Keratinocyte (primary cell): ENCODE data around the gene HLA-C. TPM values are rescaled to one million over a fixed set of nuclear protein-coding genes. Genes with fewer than 3 reads are reported as not detected.

Experiments used
- DNase-seq: peaks from one replicate; pipeline ENCODE4 v3.0.0-alpha.2; 2011; ENCODE audit warnings: low read depth, missing footprints, low spot score
- FAIRE-seq: peaks from 2 replicates; lab custom pipeline; 2011; peaks lifted over from hg19 to GRCh38; lab: Jason Lieb, UNC
- H2AFZ ChIP-seq: 2 replicates; pipeline ENCODE4 v1.6.0; 2012; ENCODE audit warnings: low read length, control low read depth, inconsistent platforms; ENCODE audit not compliant: control insufficient read depth
- H3K27ac ChIP-seq: 2 replicates; pipeline ENCODE4 v1.5.1; 2011; ENCODE audit warnings: low read length; ENCODE audit not compliant: control insufficient read depth, insufficient read depth
- H3K27me3 ChIP-seq: 3 replicates; pipeline ENCODE4 v1.6.0; 2011; ENCODE audit warnings: low read length; ENCODE audit not compliant: control insufficient read depth, insufficient read depth; ENCODE audit errors: extremely low read depth
- H3K36me3 ChIP-seq, 2 experiments: 2 replicates in 1 of 2; 3 replicates in 1 of 2; pipeline ENCODE4 v1.5.1; 2011; ENCODE audit warnings: low read length in 2 of 2, mild to moderate bottlenecking in 1 of 2; ENCODE audit not compliant: control insufficient read depth in 2 of 2, insufficient read depth in 2 of 2; ENCODE audit errors: extremely low read depth in 1 of 2
- H3K4me1 ChIP-seq: 3 replicates; pipeline ENCODE4 v1.5.1; 2011; ENCODE audit warnings: low read length; ENCODE audit not compliant: control insufficient read depth, insufficient read depth; ENCODE audit errors: extremely low read depth
- H3K4me2 ChIP-seq: 3 replicates; pipeline ENCODE4 v1.6.0; 2011; ENCODE audit warnings: low read depth, low read length; ENCODE audit not compliant: control insufficient read depth, insufficient read depth; ENCODE audit errors: extremely low read depth
- H3K4me3 ChIP-seq, 3 experiments: fragments of 200-600 bp in 1 of 3; sonication (generic) in 1 of 3; 2 replicates in 2 of 3; 3 replicates in 1 of 3; pipeline ENCODE4 v1.5.1; 2011 to 2016; ENCODE audit warnings: low read length in 3 of 3, mild to moderate bottlenecking in 3 of 3, control low read depth in 2 of 3, inconsistent platforms in 1 of 3, low read depth in 1 of 3, mixed read lengths in 1 of 3, mixed run types in 1 of 3, moderate library complexity in 1 of 3; ENCODE audit not compliant: control insufficient read depth in 2 of 3, insufficient read depth in 2 of 3; ENCODE audit errors: extremely low read depth in 1 of 3
- H3K79me2 ChIP-seq: 2 replicates; pipeline ENCODE4 v1.6.0; 2012; ENCODE audit warnings: low read length; ENCODE audit not compliant: control insufficient read depth, insufficient read depth
- H3K9ac ChIP-seq: 3 replicates; pipeline ENCODE4 v1.6.0; 2011; ENCODE audit warnings: low read length; ENCODE audit not compliant: control insufficient read depth, insufficient read depth; ENCODE audit errors: extremely low read depth
- H3K9me1 ChIP-seq: 3 replicates; pipeline ENCODE4 v1.6.0; 2011; ENCODE audit warnings: low read length; ENCODE audit not compliant: control insufficient read depth, insufficient read depth; ENCODE audit errors: extremely low read depth
- H3K9me3 ChIP-seq: 2 replicates; pipeline ENCODE4 v1.5.1; 2012; ENCODE audit warnings: low read depth, low read length; ENCODE audit not compliant: control insufficient read depth
- H4K20me1 ChIP-seq: 3 replicates; pipeline ENCODE4 v1.6.0; 2011; ENCODE audit warnings: low read length; ENCODE audit not compliant: control insufficient read depth, insufficient read depth; ENCODE audit errors: extremely low read depth
- EZH2 ChIP-seq: IDR thresholded peaks from one replicate; pipeline ENCODE4 v1.6.1; 2012; ENCODE audit warnings: inconsistent platforms, mild to moderate bottlenecking, low read length, moderate library complexity
- dilution Hi-C: fragments of 300-500 bp; cut with MboI; formaldehyde crosslinking; loops from one replicate; pipeline ENCODE4 v1.7.0; 2020; ENCODE audit warnings: low sequenced_read_pairs; ENCODE audit not compliant: extremely low pct_ligation_motif_present
- polyA plus RNA-seq, 5 experiments: library from polyadenylated mRNA; depleted of rRNA in 3 of 5; stranded (reverse) in 3 of 5; stranded (forward) in 1 of 5; unstranded in 1 of 5; fragments of >200 nt; gene quantifications; 1 replicate in 1 of 5; 2 replicates in 3 of 5; 3 replicates in 1 of 5; pipeline versions ENCODE4 v1.2.1 to v1.2.3, GENCODE V29; 2011 to 2012; ENCODE audit warnings: missing spikeins in 2 of 5, low read depth in 1 of 5, low replicate concordance in 1 of 5
- TF ChIP-seq, protein P1 (sequence below), 3 experiments: IDR thresholded peaks in 1 of 3; conservative IDR thresholded peaks in 1 of 3; optimal IDR thresholded peaks in 1 of 3; 2 replicates in 2 of 3; 3 replicates in 1 of 3; pipeline versions ENCODE3 to v1.5.1; 2011; ENCODE audit warnings: low read length in 3 of 3, mild to moderate bottlenecking in 3 of 3, moderate library complexity in 2 of 3, control low read depth in 1 of 3, inconsistent platforms in 1 of 3; ENCODE audit not compliant: insufficient read depth in 2 of 3; ENCODE audit errors: extremely low read depth in 1 of 3

Gene HLA-C
- polyA plus RNA-seq, 1 donor (not counting 4 experiments of a cell fraction or from before 2014, with no cell fraction given) = 330 TPM

- Histone ChIP-seq H3K9me3 (no peaks in the 10 kb centered on the region), H2AFZ (no peak overlapping the region), H3K36me3 (no peaks in the 10 kb centered on the region), H4K20me1 (no peaks in the 10 kb centered on the region), H3K4me3 (no peak overlapping the region), H3K4me2 (no peak overlapping the region), H3K27ac (no peak overlapping the region), H3K79me2 (no peaks in the 10 kb centered on the region), H3K9me1 (no peaks in the 10 kb centered on the region), H3K4me1 (no peaks in the 10 kb centered on the region), H3K27me3 (peaks cover 30% of the 10 kb centered on the region), H3K9ac (no peak overlapping the region)
- TF ChIP-seq EZH2 = no peak
- TF ChIP-seq, protein P1, sequence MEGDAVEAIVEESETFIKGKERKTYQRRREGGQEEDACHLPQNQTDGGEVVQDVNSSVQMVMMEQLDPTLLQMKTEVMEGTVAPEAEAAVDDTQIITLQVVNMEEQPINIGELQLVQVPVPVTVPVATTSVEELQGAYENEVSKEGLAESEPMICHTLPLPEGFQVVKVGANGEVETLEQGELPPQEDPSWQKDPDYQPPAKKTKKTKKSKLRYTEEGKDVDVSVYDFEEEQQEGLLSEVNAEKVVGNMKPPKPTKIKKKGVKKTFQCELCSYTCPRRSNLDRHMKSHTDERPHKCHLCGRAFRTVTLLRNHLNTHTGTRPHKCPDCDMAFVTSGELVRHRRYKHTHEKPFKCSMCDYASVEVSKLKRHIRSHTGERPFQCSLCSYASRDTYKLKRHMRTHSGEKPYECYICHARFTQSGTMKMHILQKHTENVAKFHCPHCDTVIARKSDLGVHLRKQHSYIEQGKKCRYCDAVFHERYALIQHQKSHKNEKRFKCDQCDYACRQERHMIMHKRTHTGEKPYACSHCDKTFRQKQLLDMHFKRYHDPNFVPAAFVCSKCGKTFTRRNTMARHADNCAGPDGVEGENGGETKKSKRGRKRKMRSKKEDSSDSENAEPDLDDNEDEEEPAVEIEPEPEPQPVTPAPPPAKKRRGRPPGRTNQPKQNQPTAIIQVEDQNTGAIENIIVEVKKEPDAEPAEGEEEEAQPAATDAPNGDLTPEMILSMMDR (optimal IDR thresholded peaks at IDR 0.05 in 1 of 3, IDR thresholded peaks at IDR 0.05 in 1 of 3, conservative IDR thresholded peaks at IDR 0.05 in 1 of 3; ENCODE audit: extremely low read depth in 1 of 3, insufficient read depth in 2 of 3, low read length in 3 of 3) = no peak
- FAIRE-seq (no peak), DNase-seq (no peak)
- dilution Hi-C loops = no loop called here
Measured at GRCh38 chr6:31307669-31308049, 35.8 kb upstream of the HLA-C start.

GRCh38 chr6:31305703-31306219 lies 33.9 kb upstream of the HLA-C start:
- TF ChIP-seq, protein P1 (optimal IDR thresholded peaks at IDR 0.05 in 1 of 3, IDR thresholded peaks at IDR 0.05 in 1 of 3, conservative IDR thresholded peaks at IDR 0.05 in 1 of 3; ENCODE audit: extremely low read depth in 1 of 3, insufficient read depth in 2 of 3, low read length in 3 of 3) = no peak
- no peak for TF ChIP-seq EZH2
- Histone ChIP-seq H3K79me2 (no peaks in the 10 kb centered on the region), H3K9me1 (no peaks in the 10 kb centered on the region), H3K27me3 (peaks cover 28% of the 10 kb centered on the region), H2AFZ (no peak overlapping the region), H3K4me1 (no peaks in the 10 kb centered on the region), H3K9ac (no peak overlapping the region), H3K9me3 (no peaks in the 10 kb centered on the region), H4K20me1 (no peaks in the 10 kb centered on the region), H3K4me3 (no peak overlapping the region), H3K36me3 (no peaks in the 10 kb centered on the region), H3K27ac (no peak overlapping the region), H3K4me2 (no peak overlapping the region)
- dilution Hi-C loops = no loop called here
- no peak for DNase-seq
- no peak for FAIRE-seq
